Testis (tissue), 3 donors: Measurements from ENCODE around the gene PCBP3. TPM values are rescaled to one million over a fixed set of nuclear protein-coding genes. Genes with fewer than 3 reads are reported as not detected.

Experiments
- DNase-seq: peaks from one replicate; pipeline ENCODE4 v3.0.0-alpha.2; 2019
- H3K27ac ChIP-seq, 2 donors: fragments of 200-600 bp; sonication (generic); one replicate each; pipeline ENCODE4 v1.5.1; 2019
- H3K27me3 ChIP-seq: fragments of 200-600 bp; sonication (generic); one replicate; pipeline ENCODE4 v1.5.1; 2019
- H3K36me3 ChIP-seq: fragments of 200-600 bp; sonication (generic); one replicate; pipeline ENCODE4 v1.5.1; 2017; ENCODE audit warnings: low read depth; ENCODE audit errors: missing control alignments
- H3K4me1 ChIP-seq: fragments of 200-600 bp; sonication (generic); one replicate; pipeline ENCODE4 v1.5.1; 2019
- H3K4me3 ChIP-seq, 2 donors: fragments of 200-600 bp; sonication (generic); one replicate each; pipeline ENCODE4 v1.5.1; 2017 to 2019
- H3K9me3 ChIP-seq: fragments of 200-600 bp; sonication (generic); one replicate; pipeline ENCODE4 v1.5.1; 2017
- POLR2A ChIP-seq: fragments of 450-650 bp; IDR thresholded peaks from one replicate; pipeline ENCODE4 v1.6.1; 2017; ENCODE audit warnings: antibody characterized with exemption, mild to moderate bottlenecking, moderate library complexity
- WGBS, 2 donors: methylation state at CpG; one replicate each; pipeline ENCODE4 v1.1.5; 2018; 5-methylcytosine and 5-hydroxymethylcytosine counted together
- intact Hi-C: fragments of 100-400 bp; cut with DNase I; formaldehyde crosslinking; loops from one replicate; pipeline ENCODE4 v1.15.1; 2023; ENCODE audit warnings: low total_unique reads
- polyA plus RNA-seq: library from polyadenylated mRNA; stranded (reverse); fragments of 350-450 nt; fragmentation: Illumina TruSeq; extraction: RNeasy Lipid Tissue Mini Kit (QIAGEN cat#74804); gene quantifications from one replicate; pipeline ENCODE4 v1.2.3, GENCODE V29; 2014; ENCODE audit warnings: low read depth, low replicate concordance; ENCODE audit not compliant: insufficient read depth
- total RNA-seq, 2 donors: library from RNA; depleted of rRNA; stranded (reverse); fragments of >200 nt; gene quantifications; one replicate each; pipeline ENCODE4 v1.2.3, GENCODE V29; 2016
- TF ChIP-seq, protein P1 (sequence below), 3 experiments: fragments of 450-650 bp in 2 of 3; fragments of 200-600 bp in 1 of 3; sonication (generic) in 1 of 3; IDR thresholded peaks; one replicate each; pipeline ENCODE4 v1.5.1; 2016 to 2019; ENCODE audit warnings: antibody characterized with exemption in 3 of 3, mild to moderate bottlenecking in 2 of 3, moderate library complexity in 1 of 3

The PCBP3 gene
- total and polyA plus RNA-seq, 3 donors from 2014 or later, result 35.7 to 58.3 (median 38.0) TPM

DNA sequence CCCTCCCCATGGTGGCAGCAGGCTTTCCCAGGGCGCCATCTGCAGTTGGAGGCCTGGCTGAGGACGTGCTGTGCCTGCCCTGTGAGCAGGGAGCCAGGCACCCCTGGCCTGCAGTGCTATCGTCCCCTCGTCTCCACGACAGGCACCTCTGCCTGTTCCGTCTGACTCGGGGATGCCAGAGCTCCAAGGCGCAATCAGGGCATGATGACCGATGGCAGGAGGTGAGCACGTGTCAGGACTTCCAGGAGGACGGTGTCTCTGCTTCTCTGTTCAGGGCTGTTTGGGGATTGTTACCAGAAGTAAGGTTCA lies 125.2 kb downstream of the PCBP3 start:
- DNase-seq, result no peak
- no peak for TF ChIP-seq POLR2A
- TF ChIP-seq, protein P1, sequence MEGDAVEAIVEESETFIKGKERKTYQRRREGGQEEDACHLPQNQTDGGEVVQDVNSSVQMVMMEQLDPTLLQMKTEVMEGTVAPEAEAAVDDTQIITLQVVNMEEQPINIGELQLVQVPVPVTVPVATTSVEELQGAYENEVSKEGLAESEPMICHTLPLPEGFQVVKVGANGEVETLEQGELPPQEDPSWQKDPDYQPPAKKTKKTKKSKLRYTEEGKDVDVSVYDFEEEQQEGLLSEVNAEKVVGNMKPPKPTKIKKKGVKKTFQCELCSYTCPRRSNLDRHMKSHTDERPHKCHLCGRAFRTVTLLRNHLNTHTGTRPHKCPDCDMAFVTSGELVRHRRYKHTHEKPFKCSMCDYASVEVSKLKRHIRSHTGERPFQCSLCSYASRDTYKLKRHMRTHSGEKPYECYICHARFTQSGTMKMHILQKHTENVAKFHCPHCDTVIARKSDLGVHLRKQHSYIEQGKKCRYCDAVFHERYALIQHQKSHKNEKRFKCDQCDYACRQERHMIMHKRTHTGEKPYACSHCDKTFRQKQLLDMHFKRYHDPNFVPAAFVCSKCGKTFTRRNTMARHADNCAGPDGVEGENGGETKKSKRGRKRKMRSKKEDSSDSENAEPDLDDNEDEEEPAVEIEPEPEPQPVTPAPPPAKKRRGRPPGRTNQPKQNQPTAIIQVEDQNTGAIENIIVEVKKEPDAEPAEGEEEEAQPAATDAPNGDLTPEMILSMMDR (IDR thresholded peaks at IDR 0.05), result no peak
- H3K27me3 ChIP-seq, result no peaks in the 10 kb centered on the region
- H3K4me1 ChIP-seq, result peaks cover 5% of the 10 kb centered on the region
- no peak overlapping the region for H3K4me3 ChIP-seq
- no peak overlapping the region for H3K27ac ChIP-seq
- intact Hi-C loops, result no loop called here
- H3K9me3 ChIP-seq, result no peaks in the 10 kb centered on the region
- WGBS, 2 donors, result 56 to 85% methylated on average over 5 to 11 of the region's 11 CpGs
- H3K36me3 ChIP-seq, result no peaks in the 10 kb centered on the region

DNA sequence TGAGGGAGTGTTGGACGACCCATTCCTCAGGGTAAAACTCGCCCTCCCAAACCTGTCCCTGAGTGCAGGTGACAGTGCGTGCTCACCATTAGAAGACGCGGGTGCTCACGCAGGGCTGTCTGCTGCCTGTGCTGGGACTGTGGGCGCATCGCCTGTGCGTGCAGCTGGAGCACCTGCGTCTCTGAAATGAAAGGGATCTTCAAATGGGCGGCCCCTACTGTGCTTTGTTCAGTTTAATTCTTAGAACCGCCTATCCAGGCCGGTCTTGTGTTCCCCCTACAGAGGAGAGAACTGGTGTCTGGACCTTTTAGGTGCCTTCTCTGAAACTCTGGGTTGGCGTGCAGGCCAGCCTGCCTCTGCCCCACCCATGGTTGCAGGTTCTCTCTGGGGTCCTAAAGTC lies 125.8 kb downstream of the PCBP3 start:
- H3K27me3 ChIP-seq, result no peaks in the 10 kb centered on the region
- no peaks in the 10 kb centered on the region for H3K36me3 ChIP-seq
- no peak overlapping the region for H3K27ac ChIP-seq
- no peaks in the 10 kb centered on the region for H3K9me3 ChIP-seq
- no peak for TF ChIP-seq POLR2A
- TF ChIP-seq, protein P1 (IDR thresholded peaks at IDR 0.05), result no peak
- peaks cover 5% of the 10 kb centered on the region for H3K4me1 ChIP-seq
- intact Hi-C loops, result no loop called here
- DNase-seq, result no peak
- no peak overlapping the region for H3K4me3 ChIP-seq
- 95% methylated on average over 13 to 14 of the region's 14 CpGs for WGBS, 2 donors

DNA sequence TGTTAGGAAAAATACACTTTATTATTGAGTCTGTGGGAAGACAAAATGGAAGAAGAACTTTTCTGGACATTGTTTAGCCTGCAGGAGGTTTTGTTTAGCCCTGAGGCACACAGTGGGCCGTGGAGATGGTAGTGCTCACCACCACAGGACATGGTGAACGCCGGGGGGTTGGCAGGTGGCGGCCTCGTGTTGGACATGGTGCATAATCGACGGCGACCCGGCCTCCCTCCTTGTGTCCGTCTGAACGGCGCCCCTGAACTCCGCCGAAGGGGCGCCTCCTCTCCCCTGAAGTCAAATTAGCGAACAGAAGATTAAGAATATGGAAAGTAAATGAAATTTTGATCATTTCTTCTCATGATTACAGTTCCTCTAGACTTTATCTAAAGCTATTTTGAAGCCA lies 126.4 kb downstream of the PCBP3 start:
- intact Hi-C loops, result no loop called here
- DNase-seq, result no peak
- 88 to 90% methylated on average over 16 of the region's 16 CpGs for WGBS, 2 donors
- TF ChIP-seq, protein P1 (IDR thresholded peaks at IDR 0.05), result no peak
- no peak for TF ChIP-seq POLR2A
- Histone ChIP-seq H3K4me3 (no peak overlapping the region), H3K27me3 (no peaks in the 10 kb centered on the region), H3K36me3 (no peaks in the 10 kb centered on the region), H3K4me1 (peaks cover 5% of the 10 kb centered on the region), H3K9me3 (no peaks in the 10 kb centered on the region), H3K27ac (no peak overlapping the region)

DNA sequence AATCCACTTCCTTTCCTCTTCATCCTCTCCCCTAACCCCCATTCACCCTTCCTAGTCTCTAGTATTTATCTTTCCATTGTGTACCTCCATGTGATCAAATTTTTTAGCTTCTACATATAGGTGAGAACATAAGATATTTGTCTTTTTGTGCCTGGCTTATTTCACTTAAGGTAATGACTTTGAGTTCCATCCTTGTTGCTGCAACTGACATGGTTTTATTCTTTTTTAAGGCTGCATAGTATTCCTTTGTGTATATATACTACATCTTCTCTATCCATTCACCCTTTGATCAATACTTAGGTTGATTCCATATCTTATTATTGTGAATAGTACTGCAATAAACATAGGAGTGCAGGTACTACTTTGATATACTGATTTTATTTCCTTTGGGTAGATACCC lies 128.7 kb downstream of the PCBP3 start:
- intact Hi-C loops, result no loop called here
- DNase-seq, result no peak
- H3K4me3 ChIP-seq, result no peak overlapping the region
- no peaks in the 10 kb centered on the region for H3K9me3 ChIP-seq
- TF ChIP-seq, protein P1 (IDR thresholded peaks at IDR 0.05), result no peak
- TF ChIP-seq POLR2A, result no peak
- H3K36me3 ChIP-seq, result no peaks in the 10 kb centered on the region
- no peaks in the 10 kb centered on the region for H3K27me3 ChIP-seq
- H3K27ac ChIP-seq, result no peak overlapping the region
- H3K4me1 ChIP-seq, result peaks cover 5% of the 10 kb centered on the region

DNA sequence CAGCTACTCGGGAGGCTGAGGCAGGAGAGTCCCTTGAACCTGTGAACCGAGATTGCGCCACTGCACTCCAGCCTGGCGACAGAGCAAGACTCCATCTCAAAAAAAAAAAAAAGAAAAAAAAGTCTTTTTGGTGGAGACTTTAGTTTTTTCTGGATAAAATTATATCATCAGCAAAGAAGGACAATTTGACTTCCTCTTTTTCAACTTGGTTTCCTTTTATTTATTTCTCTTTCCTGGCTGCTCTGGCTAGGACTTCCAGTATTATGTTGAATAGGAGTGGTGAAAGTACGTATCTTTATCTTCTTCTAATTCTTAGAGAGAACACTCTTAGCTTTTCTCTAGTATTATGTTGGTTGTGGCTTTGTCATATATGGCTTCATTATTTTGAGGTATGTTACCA lies 130.8 kb downstream of the PCBP3 start:
- H3K36me3 ChIP-seq, result no peaks in the 10 kb centered on the region
- intact Hi-C loops, result no loop called here
- no peak overlapping the region for H3K4me3 ChIP-seq
- H3K9me3 ChIP-seq, result no peaks in the 10 kb centered on the region
- no peak for DNase-seq
- H3K27me3 ChIP-seq, result no peaks in the 10 kb centered on the region
- no peak for TF ChIP-seq POLR2A
- TF ChIP-seq, protein P1 (IDR thresholded peaks at IDR 0.05), result no peak
- WGBS, 2 donors, result 88 to 90% methylated on average over 5 of the region's 5 CpGs
- H3K27ac ChIP-seq, result no peak overlapping the region
- no peaks in the 10 kb centered on the region for H3K4me1 ChIP-seq
